CD4-positive, alpha-beta T cell treated with Interleukin-15 for 4 hours (primary cell): ENCODE measurements around the gene NPIPA3.
"Not testable (repeated sequence)": the region's sequence is repeated elsewhere in the genome, so short reads cannot be mapped to it uniquely, and the experiment has no call there.

Experiments used
- DNase-seq: peaks from one replicate; pipeline ENCODE4 v3.0.0-alpha.2; 2020; ENCODE audit warnings: low spot score

NPIPA3 gene

DNA sequence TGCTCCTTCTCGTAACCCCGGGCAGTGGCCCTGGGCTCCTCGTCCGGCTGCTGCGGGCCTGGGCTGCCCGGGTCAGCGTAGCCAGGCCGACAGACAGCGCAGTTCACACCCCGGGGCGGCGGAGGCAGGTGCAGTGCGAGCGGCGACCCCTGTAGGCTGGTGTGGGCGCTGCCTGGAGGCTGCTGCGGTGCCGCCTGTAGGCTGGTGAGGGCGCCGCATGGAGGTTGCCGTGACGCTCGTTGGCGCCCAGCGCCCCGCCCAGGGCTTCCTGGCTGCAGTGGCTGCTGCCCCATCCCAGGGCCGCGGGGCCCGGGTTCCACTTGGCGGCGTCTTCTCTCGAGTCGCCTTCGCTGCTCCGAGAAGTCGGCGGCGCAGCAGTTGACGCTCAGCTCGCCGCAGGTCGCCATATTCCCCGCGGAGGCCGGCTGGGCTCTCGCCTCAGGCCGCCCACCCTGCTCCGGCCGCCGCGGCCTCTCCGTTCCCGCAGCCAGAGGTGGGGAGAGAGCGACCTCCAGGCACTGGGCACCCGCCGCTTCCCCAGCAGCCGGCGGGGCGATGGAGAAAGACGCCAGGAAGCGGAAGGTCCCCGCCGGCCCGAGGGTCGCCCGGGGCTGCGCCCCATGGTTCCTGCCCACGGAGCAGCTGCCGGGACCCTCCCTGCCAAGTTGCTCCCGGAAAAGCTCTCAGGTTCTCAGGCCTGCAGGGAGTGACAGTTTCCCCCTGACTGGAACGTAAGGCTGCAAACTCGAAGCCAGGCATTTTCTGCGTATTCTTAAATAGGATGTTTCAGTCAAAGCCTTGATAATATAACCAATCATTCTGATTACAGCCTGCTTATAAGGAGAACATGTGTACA is 39.3 kb downstream of the NPIPA3 start, which contains the start of gene NPIPA2:
NPIPA2 (plus strand) TSS at position 261 of the 856 bp plus-strand sequence. CDS start 5,533 bp downstream, outside the sequence.
- not testable (repeated sequence) for DNase-seq

DNA sequence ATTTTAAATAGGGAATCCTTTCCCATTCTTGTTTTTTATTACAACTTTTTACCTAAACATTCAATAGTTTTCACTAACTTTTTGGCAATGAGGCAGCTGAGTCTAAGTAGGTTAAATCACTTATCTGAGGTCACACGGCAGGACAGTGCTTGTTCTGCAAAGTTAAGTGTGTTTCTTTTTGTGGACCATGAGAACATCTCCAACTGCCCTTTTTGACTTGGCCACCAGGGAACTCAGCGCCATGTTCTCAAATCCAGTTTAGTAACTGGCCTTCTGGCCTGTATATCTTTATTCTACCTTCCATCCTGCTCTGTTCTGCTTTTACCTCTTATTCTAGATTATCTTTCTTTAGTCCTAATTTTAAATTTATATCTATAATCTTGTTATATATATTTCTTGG is 70.4 kb downstream of the NPIPA3 start:
- DNase-seq, result not testable (repeated sequence)

DNA sequence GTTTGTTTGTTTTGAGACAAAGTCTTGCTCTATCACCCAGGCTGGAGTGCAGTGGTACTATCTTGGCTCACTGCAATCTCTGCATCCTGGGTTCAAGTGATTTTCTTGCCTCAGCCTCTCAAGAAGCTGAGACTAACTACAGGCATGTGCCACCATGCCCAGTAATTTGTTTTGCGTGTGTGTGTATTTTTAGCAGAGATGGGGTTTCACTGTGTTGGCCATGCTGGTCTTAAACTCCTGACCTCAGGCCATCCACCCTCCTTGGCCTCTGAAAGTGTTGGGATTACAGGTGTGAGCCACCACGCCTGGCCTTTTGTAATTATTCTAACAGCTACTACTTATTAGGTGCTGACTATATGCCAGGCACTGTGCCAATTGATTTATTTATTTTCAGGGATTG is 72.4 kb downstream of the NPIPA3 start:
- not testable (repeated sequence) for DNase-seq
